ENCODE results near the gene PLA2G4E.

- TF ChIP-seq CTCF (IDR thresholded peaks at IDR 0.05) (no peak), POLR2A (IDR thresholded peaks at IDR 0.05) (no peak)
Measured at GRCh38 chr15:42048080-42048820, 27.4 kb upstream of the PLA2G4E start.

Measured in esophagus squamous epithelium (tissue), 4 donors.